Skeletal muscle satellite cell (primary cell): Measurements from ENCODE around the gene ROCK2.

Experiments used
- H3K27me3 ChIP-seq: 2 replicates; pipeline ENCODE4 v1.7.0; 2013; ENCODE audit warnings: low read length; ENCODE audit not compliant: control insufficient read depth, insufficient read depth
- H3K36me3 ChIP-seq: 2 replicates; pipeline ENCODE4 v1.7.0; 2013; ENCODE audit warnings: mild to moderate bottlenecking, control low read depth, low read length; ENCODE audit not compliant: insufficient read depth
- H3K4me1 ChIP-seq: 2 replicates; pipeline ENCODE4 v1.7.0; 2013; ENCODE audit warnings: low read length; ENCODE audit not compliant: control insufficient read depth, insufficient read depth
- H3K4me2 ChIP-seq: 2 replicates; pipeline ENCODE4 v1.7.0; 2013; ENCODE audit warnings: mild to moderate bottlenecking, low read length
- H3K4me3 ChIP-seq: 2 replicates; pipeline ENCODE4 v1.7.0; 2013; ENCODE audit warnings: low read length
- H3K9ac ChIP-seq: 2 replicates; pipeline ENCODE4 v1.7.0; 2013; ENCODE audit warnings: mild to moderate bottlenecking, low read depth, low read length, moderate library complexity
- H3K9me3 ChIP-seq: replicated peaks from 2 replicates; pipeline ENCODE4 v1.7.0; 2013; ENCODE audit warnings: mild to moderate bottlenecking, control low read depth, low read length

The ROCK2 gene

DNA sequence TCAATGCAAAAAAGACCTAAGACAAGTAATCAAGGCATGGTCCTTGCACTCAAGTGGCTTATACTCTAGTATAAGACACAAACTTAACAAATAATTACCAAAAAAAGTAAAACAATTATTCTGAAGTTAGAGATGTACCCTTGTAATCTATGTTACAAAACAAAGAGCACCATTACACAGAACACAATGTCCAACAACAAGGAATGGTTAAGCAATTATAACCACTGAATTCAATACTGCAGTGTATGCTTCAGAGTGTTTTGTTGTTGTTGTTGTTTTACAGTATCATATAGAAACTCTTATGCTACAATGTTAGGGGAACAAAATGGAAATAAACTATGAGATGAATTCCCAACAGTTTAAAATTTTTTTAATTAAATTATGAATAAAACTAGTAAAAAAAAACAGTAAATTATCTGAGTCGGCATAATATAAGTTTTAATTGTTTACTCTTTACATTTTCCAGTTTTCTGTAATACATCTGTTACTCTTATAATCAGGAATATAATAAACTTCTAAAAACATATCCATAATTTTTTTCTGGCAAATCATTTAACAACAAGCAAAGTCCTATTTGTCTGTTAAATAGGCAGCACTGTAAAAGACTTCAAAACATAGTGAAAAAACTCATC lies 29.2 kb downstream of the ROCK2 start:
- Histone ChIP-seq H3K36me3 (no peaks in the 10 kb centered on the region), H3K27me3 (no peaks in the 10 kb centered on the region)

DNA sequence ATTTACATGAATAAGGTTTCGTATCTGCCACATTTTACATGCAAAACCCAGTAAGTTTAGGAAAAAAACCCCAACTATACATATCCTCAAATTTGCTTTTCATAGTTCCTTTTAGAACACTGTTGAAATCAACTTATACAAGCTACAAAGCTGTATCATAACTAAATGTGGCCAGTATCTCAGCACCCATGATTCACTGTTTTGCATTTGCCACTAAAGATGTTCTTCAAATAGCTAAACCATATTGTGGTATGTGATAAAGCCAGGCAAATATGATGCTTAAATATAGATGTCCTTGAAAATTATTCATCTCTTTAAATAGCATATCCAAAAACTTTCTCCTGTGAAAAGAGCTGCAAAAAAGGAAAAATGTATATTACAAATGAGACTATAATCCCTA lies 29.9 kb downstream of the ROCK2 start:
- Histone ChIP-seq H3K4me3 (no peak overlapping the region), H3K27me3 (no peaks in the 10 kb centered on the region), H3K4me1 (peaks cover 8% of the 10 kb centered on the region), H3K9ac (no peak overlapping the region), H3K36me3 (no peaks in the 10 kb centered on the region), H3K4me2 (no peak overlapping the region), H3K9me3 (no peaks in the 10 kb centered on the region)

More for the DNA sequence above, 29.2 kb downstream of the ROCK2 start:
- no peak overlapping the region for H3K4me3 ChIP-seq
- no peak overlapping the region for H3K9ac ChIP-seq
- peaks cover 6% of the 10 kb centered on the region for H3K4me1 ChIP-seq
- H3K4me2 ChIP-seq: no peak overlapping the region
- H3K9me3 ChIP-seq: no peaks in the 10 kb centered on the region

DNA sequence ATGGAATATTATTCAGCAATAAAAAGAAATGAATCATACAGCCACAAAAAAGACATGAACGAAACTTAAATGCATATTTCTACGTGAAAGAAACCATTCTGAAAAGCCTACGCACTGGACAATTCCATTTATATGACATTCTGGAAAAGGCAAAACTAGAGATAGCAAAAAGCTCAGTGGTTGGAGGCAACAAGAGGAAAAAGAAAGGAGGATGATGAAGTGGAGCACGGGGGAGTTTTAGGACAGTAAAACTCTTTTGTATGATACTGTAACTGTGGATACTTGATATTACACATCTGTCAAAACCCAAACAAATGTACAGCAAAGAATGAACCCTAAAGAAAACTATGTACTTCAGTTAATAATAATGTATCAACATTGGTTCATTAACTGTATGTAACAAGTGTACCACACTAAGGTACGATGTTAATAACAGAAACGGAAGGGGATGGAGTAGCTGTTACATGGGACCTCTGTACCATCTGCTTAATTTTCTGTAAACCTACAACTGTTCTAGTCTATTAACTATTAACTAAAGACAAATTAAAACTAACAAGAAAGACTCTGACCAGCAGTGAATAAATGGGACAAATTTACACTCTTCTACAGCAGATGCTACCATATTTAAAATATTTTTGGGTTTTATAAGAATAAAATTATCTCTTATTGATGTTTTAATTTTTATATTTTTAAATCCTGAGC lies 31.5 kb downstream of the ROCK2 start:
- Histone ChIP-seq H3K27me3 (no peaks in the 10 kb centered on the region), H3K4me2 (no peak overlapping the region), H3K9me3 (no peaks in the 10 kb centered on the region), H3K36me3 (no peaks in the 10 kb centered on the region), H3K9ac (no peak overlapping the region), H3K4me3 (no peak overlapping the region), H3K4me1 (peaks cover 8% of the 10 kb centered on the region)

DNA sequence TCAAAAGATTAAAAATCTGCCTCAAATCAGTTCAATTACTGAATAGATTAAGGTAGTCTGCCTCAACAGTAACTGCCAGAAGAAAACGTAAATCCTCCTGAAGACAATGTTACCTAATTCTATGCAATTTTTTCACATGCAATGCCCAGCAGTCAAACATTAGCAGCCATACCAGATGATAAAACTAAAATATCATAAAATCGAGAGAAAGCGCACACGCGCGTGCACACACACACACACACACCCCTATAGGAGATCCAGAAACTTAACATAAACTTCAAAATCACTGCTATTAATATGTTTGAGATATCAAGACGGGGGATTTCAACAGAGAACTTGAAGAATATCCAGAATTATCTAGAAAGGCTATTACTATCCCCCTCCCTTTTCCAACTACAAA lies 32.9 kb downstream of the ROCK2 start:
- Histone ChIP-seq H3K27me3 (no peaks in the 10 kb centered on the region), H3K4me3 (no peak overlapping the region), H3K36me3 (no peaks in the 10 kb centered on the region), H3K4me1 (peaks cover 14% of the 10 kb centered on the region), H3K4me2 (no peak overlapping the region), H3K9ac (no peak overlapping the region), H3K9me3 (no peaks in the 10 kb centered on the region)

DNA sequence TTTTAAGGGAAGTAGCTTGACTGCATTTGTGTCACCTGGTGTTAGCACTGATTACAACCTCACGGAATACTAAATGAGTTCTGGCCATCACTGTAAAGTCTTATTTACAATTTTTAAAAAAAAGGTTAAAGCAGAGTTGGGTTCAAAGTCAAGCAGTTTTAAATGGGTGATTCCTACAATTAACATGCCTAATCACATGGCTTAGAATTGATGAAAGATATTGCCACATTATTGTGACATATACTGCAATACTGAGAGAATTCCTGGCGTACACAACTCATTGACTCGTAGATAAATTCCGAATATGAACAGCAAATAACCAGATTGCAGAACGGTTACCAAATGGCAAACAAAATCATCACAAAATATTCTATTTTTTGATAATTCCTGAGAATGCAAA lies 34.2 kb downstream of the ROCK2 start:
- Histone ChIP-seq H3K4me2 (no peak overlapping the region), H3K4me1 (peaks cover 25% of the 10 kb centered on the region), H3K4me3 (no peak overlapping the region), H3K27me3 (no peaks in the 10 kb centered on the region), H3K9me3 (no peaks in the 10 kb centered on the region), H3K36me3 (no peaks in the 10 kb centered on the region), H3K9ac (no peak overlapping the region)

DNA sequence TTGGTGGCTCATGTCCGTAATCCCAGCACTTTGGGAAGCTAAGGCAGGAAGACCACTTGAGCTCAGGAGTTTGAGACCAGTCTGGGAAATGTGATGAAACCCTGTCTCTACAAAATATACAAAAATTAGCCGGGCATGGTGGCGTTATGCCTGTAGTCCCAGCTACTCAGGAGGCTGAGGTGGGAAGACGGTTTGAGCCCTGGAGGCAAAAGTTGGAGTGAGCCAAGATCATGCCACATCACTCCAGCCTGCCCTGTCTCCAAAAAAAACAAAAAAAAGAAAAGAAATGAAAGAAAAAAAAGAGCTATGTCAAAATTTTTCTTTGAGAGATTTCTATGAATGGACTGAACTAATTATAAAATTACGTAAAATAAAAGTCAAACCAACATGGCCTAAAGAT lies 34.7 kb downstream of the ROCK2 start:
- peaks cover 22% of the 10 kb centered on the region for H3K4me1 ChIP-seq
- H3K4me2 ChIP-seq: no peak overlapping the region
- H3K27me3 ChIP-seq: no peaks in the 10 kb centered on the region
- no peaks in the 10 kb centered on the region for H3K9me3 ChIP-seq
- H3K9ac ChIP-seq: no peak overlapping the region
- no peaks in the 10 kb centered on the region for H3K36me3 ChIP-seq
- H3K4me3 ChIP-seq: no peak overlapping the region

DNA sequence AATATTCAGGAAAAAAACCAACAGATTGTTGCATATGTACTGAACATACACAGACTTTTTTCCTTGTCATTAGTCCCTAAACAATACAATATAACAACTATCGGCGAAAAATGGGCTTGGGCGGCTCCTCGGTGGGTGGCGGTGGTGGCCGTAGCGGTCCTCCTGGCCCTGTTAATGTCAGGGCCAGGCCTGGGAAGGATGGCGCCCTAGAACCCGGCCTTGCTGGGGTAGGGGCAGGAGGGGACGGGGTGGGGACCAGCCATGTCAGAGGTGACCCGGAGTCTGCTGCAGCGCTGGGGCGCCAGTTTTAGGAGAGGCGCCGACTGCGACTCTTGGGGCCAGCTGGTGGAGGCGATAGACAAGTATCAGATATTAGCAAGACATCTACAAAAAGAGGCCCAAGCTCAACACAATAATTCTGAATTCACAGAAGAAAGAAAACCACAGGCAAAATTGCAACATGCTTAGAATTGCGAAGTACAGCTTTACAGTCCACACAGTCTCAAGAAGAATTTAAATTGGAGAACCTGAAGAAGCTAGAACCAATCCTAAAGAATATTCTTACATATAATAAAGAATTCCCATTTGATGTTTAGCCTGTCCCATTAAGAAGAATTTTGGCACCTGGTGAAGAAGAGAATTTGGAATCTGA lies 36.5 kb downstream of the ROCK2 start:
- H3K4me2 ChIP-seq: no peak overlapping the region
- no peaks in the 10 kb centered on the region for H3K27me3 ChIP-seq
- H3K4me1 ChIP-seq: peaks cover 29% of the 10 kb centered on the region
- no peak overlapping the region for H3K4me3 ChIP-seq
- H3K36me3 ChIP-seq: no peaks in the 10 kb centered on the region
- no peaks in the 10 kb centered on the region for H3K9me3 ChIP-seq
- no peak overlapping the region for H3K9ac ChIP-seq

DNA sequence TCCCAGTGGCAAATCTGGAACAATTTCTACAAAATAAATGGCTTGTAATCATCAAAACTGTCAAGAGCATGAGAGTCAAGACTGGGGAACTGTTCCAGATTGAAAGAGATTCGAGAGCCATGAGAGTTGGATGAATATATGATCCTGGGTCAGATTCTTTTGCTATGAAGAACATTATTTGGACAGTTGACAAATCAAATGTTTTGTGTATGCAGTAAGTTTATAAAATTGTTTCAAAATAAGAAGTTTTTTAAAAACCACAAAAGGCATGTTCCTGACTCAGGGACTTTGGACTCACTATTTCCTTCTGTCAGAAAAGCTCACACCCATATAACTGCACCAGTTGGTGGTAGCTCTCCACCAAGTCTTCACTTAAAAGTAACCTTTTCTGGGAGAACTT lies 38.5 kb downstream of the ROCK2 start:
- H3K4me1 ChIP-seq: peaks cover 30% of the 10 kb centered on the region
- peak overlapping the region; percentile 32 for H3K9ac ChIP-seq
- H3K27me3 ChIP-seq: no peaks in the 10 kb centered on the region
- H3K9me3 ChIP-seq: no peaks in the 10 kb centered on the region
- peak overlapping the region; percentile 44 for H3K4me2 ChIP-seq
- no peak overlapping the region for H3K4me3 ChIP-seq
- H3K36me3 ChIP-seq: no peaks in the 10 kb centered on the region

DNA sequence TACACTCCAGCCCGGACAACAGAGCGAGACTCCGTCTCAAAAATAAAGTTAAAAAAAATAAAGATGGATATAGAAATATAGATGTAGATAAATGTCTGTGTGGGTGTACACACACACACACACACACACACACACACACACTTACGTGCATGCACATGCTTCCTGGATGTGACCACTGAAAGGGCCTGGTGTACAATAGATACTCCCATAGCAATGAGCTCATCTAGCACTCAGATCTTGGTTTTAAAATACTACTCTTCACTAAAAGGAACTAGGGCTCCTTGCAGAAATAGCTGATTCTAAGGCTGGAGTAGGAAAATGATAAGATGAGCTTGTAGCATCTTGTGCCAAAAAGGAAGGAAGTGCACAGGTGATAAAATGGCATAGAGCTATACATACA lies 39.1 kb downstream of the ROCK2 start:
- H3K36me3 ChIP-seq: no peaks in the 10 kb centered on the region
- H3K27me3 ChIP-seq: no peaks in the 10 kb centered on the region
- H3K4me2 ChIP-seq: peak overlapping the region; percentile 44
- H3K9ac ChIP-seq: peak overlapping the region; percentile 32
- H3K9me3 ChIP-seq: no peaks in the 10 kb centered on the region
- H3K4me1 ChIP-seq: peaks cover 30% of the 10 kb centered on the region
- no peak overlapping the region for H3K4me3 ChIP-seq

DNA sequence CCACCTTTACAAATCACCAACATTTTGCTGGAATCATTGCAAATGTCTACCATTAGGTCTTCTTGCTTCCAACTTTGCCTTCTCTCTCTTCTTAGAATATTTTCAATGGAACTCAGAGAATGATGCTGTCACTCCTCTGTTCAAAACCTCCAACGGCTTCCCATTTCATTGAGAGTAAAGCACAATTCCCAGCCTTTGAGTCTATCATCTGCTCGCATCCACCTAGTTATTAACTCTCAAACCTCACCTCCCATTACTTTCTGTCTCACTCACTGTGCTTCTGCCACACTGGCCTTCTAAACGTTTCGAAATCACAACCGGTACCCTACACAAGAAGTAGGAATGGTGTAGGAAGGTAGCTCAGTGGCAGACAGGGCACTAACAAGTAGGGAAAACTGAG lies 40.0 kb downstream of the ROCK2 start:
- no peak overlapping the region for H3K9ac ChIP-seq
- H3K4me1 ChIP-seq: peaks cover 26% of the 10 kb centered on the region
- H3K4me2 ChIP-seq: no peak overlapping the region
- H3K36me3 ChIP-seq: no peaks in the 10 kb centered on the region
- H3K27me3 ChIP-seq: no peaks in the 10 kb centered on the region
- no peak overlapping the region for H3K4me3 ChIP-seq
- H3K9me3 ChIP-seq: no peaks in the 10 kb centered on the region

DNA sequence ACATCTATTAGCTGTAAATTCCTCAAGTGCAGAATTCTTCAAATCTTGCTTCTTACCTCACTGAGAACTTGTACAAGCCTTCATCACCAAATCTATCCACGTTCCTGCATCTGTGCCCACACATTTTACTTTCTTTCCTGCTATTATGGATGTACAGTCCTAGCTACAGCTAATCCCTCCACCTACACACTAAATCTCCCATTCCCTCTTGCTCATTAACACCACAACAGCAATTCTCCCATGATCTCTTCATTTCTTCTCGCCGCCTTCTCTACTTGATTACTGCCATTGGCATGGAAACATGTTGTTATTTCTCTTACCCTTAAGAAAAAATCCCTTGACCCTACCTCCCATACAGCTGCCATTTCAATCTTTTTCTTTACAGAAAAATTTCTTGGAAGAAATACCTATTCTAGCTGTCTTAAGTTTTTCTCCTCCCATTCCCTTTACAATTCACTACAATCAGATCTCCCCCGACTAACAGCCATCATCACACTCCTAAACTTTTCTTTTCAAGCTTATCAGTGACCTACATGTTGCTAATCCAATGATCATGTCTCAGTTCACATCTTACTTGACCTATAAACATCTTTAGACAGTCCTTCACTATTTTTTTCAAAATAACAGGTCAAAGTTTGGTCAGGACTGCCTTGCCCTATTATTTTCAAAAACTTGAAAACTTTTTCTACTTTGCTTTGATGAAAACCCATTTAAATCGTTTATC lies 41.0 kb downstream of the ROCK2 start:
- Histone ChIP-seq H3K36me3 (no peaks in the 10 kb centered on the region), H3K4me1 (peaks cover 26% of the 10 kb centered on the region), H3K27me3 (no peaks in the 10 kb centered on the region), H3K9ac (no peak overlapping the region), H3K4me2 (peak overlapping the region; percentile 9), H3K4me3 (no peak overlapping the region), H3K9me3 (no peaks in the 10 kb centered on the region)
